Mesenchymal stem cell (in vitro differentiated cells and primary cell): ENCODE data around the gene BAG5.
A peak's percentile ranks its signal among the peaks of the same experiment; 100 is the strongest.

ENCODE experiments used
- DNase-seq: peaks from one replicate; pipeline ENCODE4 v3.0.0-alpha.2; 2013
- H2AFZ ChIP-seq: one replicate; pipeline ENCODE4 v1.6.1; 2013; ENCODE audit warnings: low read depth, mild to moderate bottlenecking, control low read depth, inconsistent platforms, low read length, moderate library complexity
- H2AK5ac ChIP-seq: 2 replicates; pipeline ENCODE4 v1.6.1; 2013; ENCODE audit warnings: low read length, moderate library complexity, mild to moderate bottlenecking, inconsistent platforms; ENCODE audit not compliant: severe bottlenecking
- H2BK120ac ChIP-seq: one replicate; pipeline ENCODE4 v1.6.1; 2013; ENCODE audit warnings: low read depth, mild to moderate bottlenecking, inconsistent platforms, low read length, moderate library complexity
- H2BK12ac ChIP-seq, 2 experiments: one replicate each; pipeline ENCODE4 v1.6.1; 2013; ENCODE audit warnings: inconsistent platforms in 2 of 2, low read length in 2 of 2, mild to moderate bottlenecking in 2 of 2, moderate library complexity in 2 of 2, control low read depth in 1 of 2
- H2BK15ac ChIP-seq: one replicate; pipeline ENCODE4 v1.6.1; 2013; ENCODE audit warnings: mild to moderate bottlenecking, low read depth, inconsistent platforms; ENCODE audit not compliant: poor library complexity, severe bottlenecking
- H2BK5ac ChIP-seq: 2 replicates; pipeline ENCODE4 v1.6.1; 2013; ENCODE audit warnings: low read depth, mild to moderate bottlenecking, low read length, control low read depth, inconsistent platforms; ENCODE audit not compliant: poor library complexity, severe bottlenecking
- H3K14ac ChIP-seq, 2 experiments: one replicate each; pipeline ENCODE4 v1.6.1; 2013; ENCODE audit warnings: inconsistent platforms in 2 of 2, low read length in 2 of 2, control low read depth in 1 of 2, mild to moderate bottlenecking in 1 of 2, moderate library complexity in 1 of 2
- H3K18ac ChIP-seq, 2 experiments: one replicate each; pipeline ENCODE4 v1.6.1; 2013; ENCODE audit warnings: inconsistent platforms in 2 of 2, low read length in 2 of 2, control low read depth in 1 of 2, low read depth in 1 of 2, mild to moderate bottlenecking in 1 of 2
- H3K23ac ChIP-seq, 2 experiments: one replicate each; pipeline ENCODE4 v1.6.1; 2013; ENCODE audit warnings: inconsistent platforms in 2 of 2, low read length in 2 of 2, mild to moderate bottlenecking in 2 of 2, moderate library complexity in 2 of 2, control low read depth in 1 of 2
- H3K27ac ChIP-seq: 2 replicates; pipeline ENCODE4 v1.5.1; 2013; ENCODE audit warnings: mild to moderate bottlenecking, moderate library complexity, low read length, control low read depth, inconsistent platforms; ENCODE audit not compliant: poor library complexity, severe bottlenecking
- H3K27me3 ChIP-seq, 2 experiments: 2 replicates each; pipeline versions ENCODE4 v1.6.1 to v1.7.0; 2013; ENCODE audit warnings: low read length in 2 of 2, mild to moderate bottlenecking in 2 of 2, moderate library complexity in 2 of 2, control low read depth in 1 of 2, inconsistent platforms in 1 of 2; ENCODE audit not compliant: control insufficient read depth in 1 of 2, insufficient read depth in 1 of 2
- H3K36me3 ChIP-seq, 2 experiments: 2 replicates each; pipeline versions ENCODE4 v1.6.1 to v1.7.0; 2013; ENCODE audit warnings: low read length in 2 of 2, control low read depth in 1 of 2, inconsistent platforms in 1 of 2, low read depth in 1 of 2, mild to moderate bottlenecking in 1 of 2; ENCODE audit not compliant: insufficient read depth in 2 of 2, control insufficient read depth in 1 of 2
- H3K4ac ChIP-seq, 2 experiments: one replicate each; pipeline ENCODE4 v1.6.1; 2013; ENCODE audit warnings: inconsistent platforms in 2 of 2, low read length in 2 of 2, mild to moderate bottlenecking in 2 of 2, moderate library complexity in 2 of 2, control low read depth in 1 of 2, low read depth in 1 of 2
- H3K4me1 ChIP-seq: 2 replicates; pipeline ENCODE4 v1.6.1; 2013; ENCODE audit warnings: low read depth, low read length, control low read depth; ENCODE audit not compliant: control insufficient read depth, insufficient read depth
- H3K4me2 ChIP-seq: 2 replicates; pipeline ENCODE4 v1.6.1; 2013; ENCODE audit warnings: low read length, mild to moderate bottlenecking, inconsistent platforms; ENCODE audit not compliant: poor library complexity, severe bottlenecking
- H3K4me3 ChIP-seq, 2 experiments: 2 replicates each; pipeline versions ENCODE4 v1.5.1 to v1.7.0; 2013; ENCODE audit warnings: low read length in 2 of 2, mild to moderate bottlenecking in 2 of 2, control low read depth in 1 of 2, low read depth in 1 of 2; ENCODE audit not compliant: insufficient read depth in 1 of 2
- H3K79me1 ChIP-seq: replicated peaks from 2 replicates; pipeline ENCODE4 v1.6.1; 2013; ENCODE audit warnings: mild to moderate bottlenecking, control low read depth, low read length, inconsistent platforms; ENCODE audit not compliant: poor library complexity, severe bottlenecking
- H3K9ac ChIP-seq: 2 replicates; pipeline ENCODE4 v1.7.0; 2013; ENCODE audit warnings: mild to moderate bottlenecking, low read length, moderate library complexity
- H3K9me3 ChIP-seq: 2 replicates; pipeline ENCODE4 v1.7.0; 2013; ENCODE audit warnings: mild to moderate bottlenecking, low read length; ENCODE audit not compliant: control insufficient read depth
- H4K8ac ChIP-seq: one replicate; pipeline ENCODE4 v1.6.1; 2013; ENCODE audit warnings: inconsistent platforms, mild to moderate bottlenecking, low read length, moderate library complexity
- H4K91ac ChIP-seq: one replicate; pipeline ENCODE4 v1.6.1; 2013; ENCODE audit warnings: mild to moderate bottlenecking, low read length, inconsistent platforms
- WGBS: methylation state at CpG from one replicate; pipeline ENCODE4 v1.1.7; 2013; ENCODE audit warnings: mixed read lengths; 5-methylcytosine and 5-hydroxymethylcytosine counted together

The BAG5 gene

GRCh38 chr14:103607822-103608221, 45.4 kb upstream of the BAG5 start:
- no peaks in the 10 kb centered on the region for H3K36me3 ChIP-seq
- no peak overlapping the region for H3K4ac ChIP-seq
- H3K23ac ChIP-seq, result no peak overlapping the region
- no peak overlapping the region for H3K14ac ChIP-seq
- H2BK5ac ChIP-seq, result no peak overlapping the region
- H3K18ac ChIP-seq, result no peak overlapping the region
- H3K9me3 ChIP-seq, result peaks cover 7% of the 10 kb centered on the region
- H3K4me1 ChIP-seq, result peaks cover 17% of the 10 kb centered on the region
- DNase-seq, result no peak
- H3K27ac ChIP-seq, result no peak overlapping the region
- H3K4me2 ChIP-seq, result no peak overlapping the region
- peak overlapping the region; percentile 66 for H4K91ac ChIP-seq
- 82% methylated on average over 15 of the region's 15 CpGs for WGBS
- H2BK120ac ChIP-seq, result no peak overlapping the region
- peak overlapping the region; percentile 84 for H2BK15ac ChIP-seq
- H2AFZ ChIP-seq, result no peak overlapping the region
- H3K27me3 ChIP-seq, result peaks cover 0 to 4% of the 10 kb centered on the region in 2 experiments
- H3K4me3 ChIP-seq, result peak overlapping the region in 1 of 2 experiments; percentile 65
- H3K9ac ChIP-seq, result peak overlapping the region; percentile 19
- H2AK5ac ChIP-seq, result no peak overlapping the region
- H4K8ac ChIP-seq, result no peak overlapping the region
- peaks cover 3% of the 10 kb centered on the region for H3K79me1 ChIP-seq
- peak overlapping the region; percentile 27 to 72 for H2BK12ac ChIP-seq

- Histone ChIP-seq H3K18ac (peak overlapping the region in 1 of 2 experiments; percentile 82), H3K23ac (no peak overlapping the region), H3K4me1 (peaks cover 17% of the 10 kb centered on the region), H2BK120ac (no peak overlapping the region), H3K9ac (peak overlapping the region; percentile 19), H3K9me3 (peaks cover 7% of the 10 kb centered on the region), H2BK12ac (peak overlapping the region in 1 of 2 experiments; percentile 75), H2BK15ac (no peak overlapping the region), H3K14ac (no peak overlapping the region), H2AK5ac (no peak overlapping the region), H2BK5ac (no peak overlapping the region), H3K4ac (peak overlapping the region in 1 of 2 experiments; percentile 35), H3K4me2 (peak overlapping the region; percentile 42), H3K36me3 (no peaks in the 10 kb centered on the region), H2AFZ (no peak overlapping the region), H3K79me1 (peaks cover 3% of the 10 kb centered on the region), H3K27ac (no peak overlapping the region), H3K4me3 (peak overlapping the region in 1 of 2 experiments; percentile 65), H3K27me3 (peaks cover 0 to 4% of the 10 kb centered on the region in 2 experiments), H4K8ac (no peak overlapping the region), H4K91ac (no peak overlapping the region)
- 29% methylated on average over 25 of the region's 25 CpGs for WGBS
- peak; percentile 94 for DNase-seq
Measured at GRCh38 chr14:103606963-103607668, 44.7 kb upstream of the BAG5 start.

- no peak overlapping the region for H2AFZ ChIP-seq
- DNase-seq, result no peak
- H3K9me3 ChIP-seq, result no peaks in the 10 kb centered on the region
- H3K4me3 ChIP-seq, result no peak overlapping the region
- no peak overlapping the region for H2AK5ac ChIP-seq
- no peak overlapping the region for H2BK12ac ChIP-seq
- H3K4me1 ChIP-seq, result peaks cover 17% of the 10 kb centered on the region
- H3K18ac ChIP-seq, result no peak overlapping the region
- no peak overlapping the region for H3K14ac ChIP-seq
- H4K91ac ChIP-seq, result peak overlapping the region; percentile 75
- H4K8ac ChIP-seq, result no peak overlapping the region
- no peak overlapping the region for H2BK120ac ChIP-seq
- no peak overlapping the region for H2BK5ac ChIP-seq
- H3K4ac ChIP-seq, result no peak overlapping the region
- WGBS, result 98% methylated on average over 5 of the region's 5 CpGs
- H3K27ac ChIP-seq, result no peak overlapping the region
- H3K4me2 ChIP-seq, result no peak overlapping the region
- H3K23ac ChIP-seq, result no peak overlapping the region
- no peaks in the 10 kb centered on the region for H3K36me3 ChIP-seq
- H3K9ac ChIP-seq, result no peak overlapping the region
- H3K27me3 ChIP-seq, result peaks cover 0 to 4% of the 10 kb centered on the region in 2 experiments
- no peak overlapping the region for H2BK15ac ChIP-seq
- peaks cover 3% of the 10 kb centered on the region for H3K79me1 ChIP-seq
Measured at GRCh38 chr14:103604620-103605019, 42.2 kb upstream of the BAG5 start.

- H3K27ac ChIP-seq, result no peak overlapping the region
- WGBS, result 91% methylated on average over 5 of the region's 5 CpGs
- H3K79me1 ChIP-seq, result peaks cover 9% of the 10 kb centered on the region
- H2BK12ac ChIP-seq, result no peak overlapping the region
- no peak overlapping the region for H2AFZ ChIP-seq
- no peaks in the 10 kb centered on the region for H3K9me3 ChIP-seq
- no peak overlapping the region for H2AK5ac ChIP-seq
- H3K18ac ChIP-seq, result no peak overlapping the region
- H3K36me3 ChIP-seq, result peaks cover 0 to 5% of the 10 kb centered on the region in 2 experiments
- no peaks in the 10 kb centered on the region for H3K27me3 ChIP-seq
- no peak overlapping the region for H3K4me2 ChIP-seq
- no peak overlapping the region for H2BK5ac ChIP-seq
- H3K14ac ChIP-seq, result no peak overlapping the region
- H3K4me1 ChIP-seq, result peaks cover 13% of the 10 kb centered on the region
- H3K23ac ChIP-seq, result no peak overlapping the region
- H3K9ac ChIP-seq, result no peak overlapping the region
- DNase-seq, result no peak
- H2BK15ac ChIP-seq, result no peak overlapping the region
- no peak overlapping the region for H4K8ac ChIP-seq
- no peak overlapping the region for H4K91ac ChIP-seq
- no peak overlapping the region for H3K4me3 ChIP-seq
- no peak overlapping the region for H2BK120ac ChIP-seq
- H3K4ac ChIP-seq, result no peak overlapping the region
Measured at GRCh38 chr14:103600503-103600902, 38.0 kb upstream of the BAG5 start.
